ENCODE results near the gene SOX18. TPM values are rescaled to one million over a fixed set of nuclear protein-coding genes. Genes with fewer than 3 reads are reported as not detected.

SOX18 gene
- total and polyA plus RNA-seq, 2 of the 8 experiments (the other 6 are each of a cell fraction or from before 2014, with no cell fraction given), result 0.09 TPM; not detected in 1

DNA sequence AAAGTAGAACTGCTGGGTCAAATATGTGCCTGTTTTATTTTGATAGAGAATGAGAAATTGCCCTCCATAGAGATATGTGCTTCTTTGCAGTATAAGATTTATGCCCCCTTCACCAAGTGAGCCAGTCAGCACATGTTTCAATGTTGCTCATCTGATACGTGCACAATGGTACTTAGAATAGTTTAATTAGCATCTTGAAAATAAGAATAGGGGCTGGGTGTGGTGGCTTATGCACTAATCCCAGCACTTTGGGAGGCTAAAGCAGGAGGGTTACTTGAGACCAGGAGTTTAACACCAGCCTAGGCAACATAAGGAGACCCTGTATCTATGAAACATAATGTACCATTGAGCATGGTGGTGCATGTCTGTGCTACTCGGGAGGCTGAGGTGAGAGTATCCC, 33.8 kb downstream of the SOX18 start (continued):
- TF ChIP-seq, protein P1, sequence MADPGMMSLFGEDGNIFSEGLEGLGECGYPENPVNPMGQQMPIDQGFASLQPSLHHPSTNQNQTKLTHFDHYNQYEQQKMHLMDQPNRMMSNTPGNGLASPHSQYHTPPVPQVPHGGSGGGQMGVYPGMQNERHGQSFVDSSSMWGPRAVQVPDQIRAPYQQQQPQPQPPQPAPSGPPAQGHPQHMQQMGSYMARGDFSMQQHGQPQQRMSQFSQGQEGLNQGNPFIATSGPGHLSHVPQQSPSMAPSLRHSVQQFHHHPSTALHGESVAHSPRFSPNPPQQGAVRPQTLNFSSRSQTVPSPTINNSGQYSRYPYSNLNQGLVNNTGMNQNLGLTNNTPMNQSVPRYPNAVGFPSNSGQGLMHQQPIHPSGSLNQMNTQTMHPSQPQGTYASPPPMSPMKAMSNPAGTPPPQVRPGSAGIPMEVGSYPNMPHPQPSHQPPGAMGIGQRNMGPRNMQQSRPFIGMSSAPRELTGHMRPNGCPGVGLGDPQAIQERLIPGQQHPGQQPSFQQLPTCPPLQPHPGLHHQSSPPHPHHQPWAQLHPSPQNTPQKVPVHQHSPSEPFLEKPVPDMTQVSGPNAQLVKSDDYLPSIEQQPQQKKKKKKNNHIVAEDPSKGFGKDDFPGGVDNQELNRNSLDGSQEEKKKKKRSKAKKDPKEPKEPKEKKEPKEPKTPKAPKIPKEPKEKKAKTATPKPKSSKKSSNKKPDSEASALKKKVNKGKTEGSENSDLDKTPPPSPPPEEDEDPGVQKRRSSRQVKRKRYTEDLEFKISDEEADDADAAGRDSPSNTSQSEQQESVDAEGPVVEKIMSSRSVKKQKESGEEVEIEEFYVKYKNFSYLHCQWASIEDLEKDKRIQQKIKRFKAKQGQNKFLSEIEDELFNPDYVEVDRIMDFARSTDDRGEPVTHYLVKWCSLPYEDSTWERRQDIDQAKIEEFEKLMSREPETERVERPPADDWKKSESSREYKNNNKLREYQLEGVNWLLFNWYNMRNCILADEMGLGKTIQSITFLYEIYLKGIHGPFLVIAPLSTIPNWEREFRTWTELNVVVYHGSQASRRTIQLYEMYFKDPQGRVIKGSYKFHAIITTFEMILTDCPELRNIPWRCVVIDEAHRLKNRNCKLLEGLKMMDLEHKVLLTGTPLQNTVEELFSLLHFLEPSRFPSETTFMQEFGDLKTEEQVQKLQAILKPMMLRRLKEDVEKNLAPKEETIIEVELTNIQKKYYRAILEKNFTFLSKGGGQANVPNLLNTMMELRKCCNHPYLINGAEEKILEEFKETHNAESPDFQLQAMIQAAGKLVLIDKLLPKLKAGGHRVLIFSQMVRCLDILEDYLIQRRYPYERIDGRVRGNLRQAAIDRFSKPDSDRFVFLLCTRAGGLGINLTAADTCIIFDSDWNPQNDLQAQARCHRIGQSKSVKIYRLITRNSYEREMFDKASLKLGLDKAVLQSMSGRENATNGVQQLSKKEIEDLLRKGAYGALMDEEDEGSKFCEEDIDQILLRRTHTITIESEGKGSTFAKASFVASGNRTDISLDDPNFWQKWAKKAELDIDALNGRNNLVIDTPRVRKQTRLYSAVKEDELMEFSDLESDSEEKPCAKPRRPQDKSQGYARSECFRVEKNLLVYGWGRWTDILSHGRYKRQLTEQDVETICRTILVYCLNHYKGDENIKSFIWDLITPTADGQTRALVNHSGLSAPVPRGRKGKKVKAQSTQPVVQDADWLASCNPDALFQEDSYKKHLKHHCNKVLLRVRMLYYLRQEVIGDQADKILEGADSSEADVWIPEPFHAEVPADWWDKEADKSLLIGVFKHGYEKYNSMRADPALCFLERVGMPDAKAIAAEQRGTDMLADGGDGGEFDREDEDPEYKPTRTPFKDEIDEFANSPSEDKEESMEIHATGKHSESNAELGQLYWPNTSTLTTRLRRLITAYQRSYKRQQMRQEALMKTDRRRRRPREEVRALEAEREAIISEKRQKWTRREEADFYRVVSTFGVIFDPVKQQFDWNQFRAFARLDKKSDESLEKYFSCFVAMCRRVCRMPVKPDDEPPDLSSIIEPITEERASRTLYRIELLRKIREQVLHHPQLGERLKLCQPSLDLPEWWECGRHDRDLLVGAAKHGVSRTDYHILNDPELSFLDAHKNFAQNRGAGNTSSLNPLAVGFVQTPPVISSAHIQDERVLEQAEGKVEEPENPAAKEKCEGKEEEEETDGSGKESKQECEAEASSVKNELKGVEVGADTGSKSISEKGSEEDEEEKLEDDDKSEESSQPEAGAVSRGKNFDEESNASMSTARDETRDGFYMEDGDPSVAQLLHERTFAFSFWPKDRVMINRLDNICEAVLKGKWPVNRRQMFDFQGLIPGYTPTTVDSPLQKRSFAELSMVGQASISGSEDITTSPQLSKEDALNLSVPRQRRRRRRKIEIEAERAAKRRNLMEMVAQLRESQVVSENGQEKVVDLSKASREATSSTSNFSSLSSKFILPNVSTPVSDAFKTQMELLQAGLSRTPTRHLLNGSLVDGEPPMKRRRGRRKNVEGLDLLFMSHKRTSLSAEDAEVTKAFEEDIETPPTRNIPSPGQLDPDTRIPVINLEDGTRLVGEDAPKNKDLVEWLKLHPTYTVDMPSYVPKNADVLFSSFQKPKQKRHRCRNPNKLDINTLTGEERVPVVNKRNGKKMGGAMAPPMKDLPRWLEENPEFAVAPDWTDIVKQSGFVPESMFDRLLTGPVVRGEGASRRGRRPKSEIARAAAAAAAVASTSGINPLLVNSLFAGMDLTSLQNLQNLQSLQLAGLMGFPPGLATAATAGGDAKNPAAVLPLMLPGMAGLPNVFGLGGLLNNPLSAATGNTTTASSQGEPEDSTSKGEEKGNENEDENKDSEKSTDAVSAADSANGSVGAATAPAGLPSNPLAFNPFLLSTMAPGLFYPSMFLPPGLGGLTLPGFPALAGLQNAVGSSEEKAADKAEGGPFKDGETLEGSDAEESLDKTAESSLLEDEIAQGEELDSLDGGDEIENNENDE (IDR thresholded peaks at IDR 0.05; ENCODE audit: insufficient replicate concordance, low read length), result no peak
- no peak for TF ChIP-seq EP300 (IDR thresholded peaks at IDR 0.05; ENCODE audit: borderline replicate concordance in 1 of 2, low read depth in 2 of 2, low read length in 2 of 2)
- TF ChIP-seq GTF2F1 (IDR thresholded peaks at IDR 0.05; ENCODE audit: borderline replicate concordance, low read depth, low read length), result no peak
- TF ChIP-seq HDAC2 (IDR thresholded peaks at IDR 0.05; ENCODE audit: borderline replicate concordance in 1 of 2, low read depth in 2 of 2, low read length in 2 of 2), result no peak
- no peak for TF ChIP-seq SP4 (IDR thresholded peaks at IDR 0.05; ENCODE audit: low read length)
- TF ChIP-seq BACH1 (IDR thresholded peaks at IDR 0.05; ENCODE audit: low read length), result no peak

Measured in H1 (cell line).